HEK293 (cell line): ENCODE measurements around the gene MPHOSPH10.
A peak's percentile ranks its signal among the peaks of the same experiment; 100 is the strongest.

Experiments
- CTCF ChIA-PET: fragments of 350-600 bp; formaldehyde crosslinking; extraction: SDS; loops from one replicate; lab custom pipeline; 2021; ENCODE audit warnings: antibody characterized with exemption; lab: Yijun Ruan, JAX
- POLR2A ChIA-PET: fragments of 300-600 bp; formaldehyde crosslinking; extraction: SDS; loops from one replicate; lab custom pipeline; 2020; ENCODE audit warnings: antibody characterized with exemption, inconsistent platforms; lab: Yijun Ruan, JAX
- H3K27ac ChIP-seq: fragments of 200-500 bp; sonication (Bioruptor generic); 2 replicates; pipeline ENCODE4 v1.5.1; 2014; ENCODE audit warnings: low read depth, low read length, control low read depth, inconsistent platforms; ENCODE audit errors: extremely low read depth
- H3K36me3 ChIP-seq, 2 experiments: fragments of 200-500 bp in 1 of 2; sonication (Bioruptor generic) in 1 of 2; 1 replicate in 1 of 2; 2 replicates in 1 of 2; pipeline ENCODE4 v1.5.1; 2014 to 2017; ENCODE audit warnings: inconsistent platforms in 2 of 2, low read length in 2 of 2; ENCODE audit not compliant: control insufficient read depth in 2 of 2, insufficient read depth in 1 of 2
- H3K4me1 ChIP-seq: fragments of 200-500 bp; sonication (Bioruptor generic); 2 replicates; pipeline ENCODE4 v1.5.1; 2014; ENCODE audit warnings: mild to moderate bottlenecking, low read length, inconsistent platforms; ENCODE audit not compliant: control insufficient read depth, insufficient read depth
- H3K4me3 ChIP-seq: 2 replicates; pipeline ENCODE4 v1.5.1; 2011; ENCODE audit warnings: low read depth, mild to moderate bottlenecking, control low read depth, low read length, moderate library complexity
- H3K9me3 ChIP-seq: fragments of 200-500 bp; sonication (Bioruptor generic); 2 replicates; pipeline ENCODE4 v1.5.1; 2014; ENCODE audit warnings: low read depth, low read length, inconsistent platforms; ENCODE audit not compliant: control insufficient read depth, insufficient read depth
- GLIS2 ChIP-seq: fragments of 450-650 bp; formaldehyde crosslinking; IDR thresholded peaks from 2 replicates; pipeline ENCODE4 v1.5.1; 2016; ENCODE audit warnings: missing biosample characterization, missing genetic modification characterization
- KLF16 ChIP-seq: fragments of 450-650 bp; formaldehyde crosslinking; IDR thresholded peaks from 2 replicates; pipeline ENCODE4 v1.5.1; 2017; ENCODE audit warnings: missing biosample characterization, missing genetic modification characterization
- OSR2 ChIP-seq: fragments of 450-650 bp; formaldehyde crosslinking; IDR thresholded peaks from 2 replicates; pipeline ENCODE4 v1.5.1; 2016; ENCODE audit warnings: missing biosample characterization, missing genetic modification characterization
- ZFHX2 ChIP-seq: fragments of 450-650 bp; formaldehyde crosslinking; conservative IDR thresholded peaks from 2 replicates; pipeline ENCODE4 v1.5.1; 2016; ENCODE audit warnings: missing biosample characterization, missing genetic modification characterization
- ZNF221 ChIP-seq: fragments of 450-650 bp; formaldehyde crosslinking; IDR thresholded peaks from 2 replicates; pipeline ENCODE4 v1.5.1; 2017; ENCODE audit warnings: missing biosample characterization, missing genetic modification characterization, borderline replicate concordance
- ZNF266 ChIP-seq: fragments of 450-650 bp; formaldehyde crosslinking; IDR thresholded peaks from 2 replicates; pipeline ENCODE4 v1.5.1; 2016; ENCODE audit warnings: missing biosample characterization, missing genetic modification characterization, low read depth
- ZNF558 ChIP-seq: fragments of 450-650 bp; formaldehyde crosslinking; IDR thresholded peaks from 2 replicates; pipeline ENCODE4 v1.5.1; 2016; ENCODE audit warnings: missing biosample characterization, missing genetic modification characterization
- ZNF629 ChIP-seq: fragments of 450-650 bp; formaldehyde crosslinking; IDR thresholded peaks from 2 replicates; pipeline ENCODE4 v1.5.1; 2017; ENCODE audit warnings: missing biosample characterization, missing genetic modification characterization
- ZNF654 ChIP-seq: fragments of 450-650 bp; formaldehyde crosslinking; IDR thresholded peaks from 2 replicates; pipeline ENCODE4 v1.5.1; 2016; ENCODE audit warnings: low read depth, missing biosample characterization, missing genetic modification characterization
- ZNF776 ChIP-seq: fragments of 450-650 bp; formaldehyde crosslinking; IDR thresholded peaks from 2 replicates; pipeline ENCODE4 v1.5.0; 2017; ENCODE audit warnings: missing biosample characterization, missing genetic modification characterization, borderline replicate concordance
- TF ChIP-seq, protein P1 (sequence below): fragments of 450-650 bp; formaldehyde crosslinking; IDR thresholded peaks from 2 replicates; pipeline ENCODE4 v1.5.1; 2016; ENCODE audit warnings: missing biosample characterization, missing genetic modification characterization, borderline replicate concordance
- TF ChIP-seq, protein P2 (sequence below): fragments of 450-650 bp; formaldehyde crosslinking; IDR thresholded peaks from 2 replicates; pipeline ENCODE4 v1.5.1; 2017; ENCODE audit warnings: missing biosample characterization, missing genetic modification characterization
- TF ChIP-seq, protein P3 (sequence below): sonication (generic); formaldehyde crosslinking; IDR thresholded peaks from 2 replicates; pipeline ENCODE4 v1.8.1; 2022; ENCODE audit warnings: mild to moderate bottlenecking, moderate library complexity, missing genetic modification reagents
- TF ChIP-seq, protein P4 (sequence below): fragments of 450-650 bp; formaldehyde crosslinking; IDR thresholded peaks from 2 replicates; pipeline ENCODE4 v1.5.1; 2016; ENCODE audit warnings: missing biosample characterization, missing genetic modification characterization
- TF ChIP-seq, protein P5 (sequence below): fragments of 450-650 bp; formaldehyde crosslinking; IDR thresholded peaks from 2 replicates; pipeline ENCODE4 v1.5.1; 2016; ENCODE audit warnings: missing biosample characterization, missing genetic modification characterization
- TF ChIP-seq, protein P6 (sequence below): fragments of 450-650 bp; formaldehyde crosslinking; IDR thresholded peaks from 2 replicates; pipeline ENCODE4 v1.5.1; 2016; ENCODE audit warnings: missing biosample characterization, missing genetic modification characterization
- TF ChIP-seq, protein P7 (sequence below): fragments of 450-650 bp; formaldehyde crosslinking; IDR thresholded peaks from 2 replicates; pipeline ENCODE4 v1.5.1; 2016; ENCODE audit warnings: missing biosample characterization, missing genetic modification characterization

Gene MPHOSPH10

DNA sequence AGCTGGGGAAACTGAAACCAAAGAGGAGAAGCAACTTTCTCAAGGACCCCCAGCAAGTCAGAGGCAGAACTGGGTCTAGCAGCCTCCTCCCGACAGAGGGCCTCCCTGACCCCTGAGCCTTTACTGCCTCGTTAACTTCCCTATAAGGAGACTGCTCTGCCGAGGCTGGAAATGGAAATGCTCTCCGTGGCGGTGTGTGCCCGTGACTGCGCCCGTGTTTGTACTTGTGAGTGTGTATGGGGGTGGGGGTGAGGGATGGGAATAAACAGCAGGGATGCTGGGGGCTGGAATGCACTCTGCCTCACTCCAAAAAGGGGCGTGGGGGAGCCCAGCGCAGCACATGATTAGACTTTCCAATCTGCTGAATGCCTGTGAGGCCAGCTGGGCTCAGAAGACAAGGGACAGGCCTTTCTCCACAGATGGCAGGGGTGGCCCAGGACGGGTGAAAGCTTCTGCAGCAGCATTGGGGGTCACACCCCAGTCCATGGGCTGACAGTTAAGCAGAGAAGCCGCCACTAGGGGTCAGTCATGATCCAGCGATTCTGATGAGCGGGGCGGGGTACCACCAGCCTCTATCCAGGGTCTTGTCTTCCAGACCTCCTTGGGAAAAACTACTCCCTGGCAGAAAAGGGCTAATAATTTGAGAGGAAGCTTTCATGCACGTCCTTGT lies 26.8 kb downstream of the MPHOSPH10 start:
- H3K4me3 ChIP-seq = no peak overlapping the region
- POLR2A ChIA-PET = no interaction called here
- H3K4me1 ChIP-seq = peaks cover 4% of the 10 kb centered on the region; the same call in 1 of the 2 replicates
- CTCF ChIA-PET = interaction anchor here (0.5 to 2.2 kb wide), 23 partner anchors 10 to 606 kb away, joined by 3 to 16 read pairs (median 4); partner anchors contain the start of genes PAIP2B and ZNF638
- no peaks in the 10 kb centered on the region for H3K9me3 ChIP-seq
- no peaks in the 10 kb centered on the region for H3K36me3 ChIP-seq
- H3K27ac ChIP-seq = no peak overlapping the region
- TF ChIP-seq ZNF776 (no peak), ZNF654 (peak; percentile 75), ZNF629 (tag by site-specific recombination) (no peak), KLF16 (tag by site-specific recombination) (peak; percentile 44; the same call in 1 of the 2 replicates), ZFHX2 (peak; percentile 36; the same call in 1 of the 2 replicates), OSR2 (tag by site-specific recombination) (no peak), ZNF558 (tag by site-specific recombination) (no peak), ZNF221 (no peak), ZNF266 (tag by site-specific recombination) (no peak), GLIS2 (peak; percentile 51)
- TF ChIP-seq, protein P1, sequence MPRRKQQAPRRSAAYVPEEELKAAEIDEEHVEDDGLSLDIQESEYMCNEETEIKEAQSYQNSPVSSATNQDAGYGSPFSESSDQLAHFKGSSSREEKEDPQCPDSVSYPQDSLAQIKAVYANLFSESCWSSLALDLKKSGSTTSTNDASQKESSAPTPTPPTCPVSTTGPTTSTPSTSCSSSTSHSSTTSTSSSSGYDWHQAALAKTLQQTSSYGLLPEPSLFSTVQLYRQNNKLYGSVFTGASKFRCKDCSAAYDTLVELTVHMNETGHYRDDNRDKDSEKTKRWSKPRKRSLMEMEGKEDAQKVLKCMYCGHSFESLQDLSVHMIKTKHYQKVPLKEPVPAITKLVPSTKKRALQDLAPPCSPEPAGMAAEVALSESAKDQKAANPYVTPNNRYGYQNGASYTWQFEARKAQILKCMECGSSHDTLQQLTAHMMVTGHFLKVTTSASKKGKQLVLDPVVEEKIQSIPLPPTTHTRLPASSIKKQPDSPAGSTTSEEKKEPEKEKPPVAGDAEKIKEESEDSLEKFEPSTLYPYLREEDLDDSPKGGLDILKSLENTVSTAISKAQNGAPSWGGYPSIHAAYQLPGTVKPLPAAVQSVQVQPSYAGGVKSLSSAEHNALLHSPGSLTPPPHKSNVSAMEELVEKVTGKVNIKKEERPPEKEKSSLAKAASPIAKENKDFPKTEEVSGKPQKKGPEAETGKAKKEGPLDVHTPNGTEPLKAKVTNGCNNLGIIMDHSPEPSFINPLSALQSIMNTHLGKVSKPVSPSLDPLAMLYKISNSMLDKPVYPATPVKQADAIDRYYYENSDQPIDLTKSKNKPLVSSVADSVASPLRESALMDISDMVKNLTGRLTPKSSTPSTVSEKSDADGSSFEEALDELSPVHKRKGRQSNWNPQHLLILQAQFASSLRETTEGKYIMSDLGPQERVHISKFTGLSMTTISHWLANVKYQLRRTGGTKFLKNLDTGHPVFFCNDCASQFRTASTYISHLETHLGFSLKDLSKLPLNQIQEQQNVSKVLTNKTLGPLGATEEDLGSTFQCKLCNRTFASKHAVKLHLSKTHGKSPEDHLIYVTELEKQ (tag by site-specific recombination) = no peak
- TF ChIP-seq, protein P2, sequence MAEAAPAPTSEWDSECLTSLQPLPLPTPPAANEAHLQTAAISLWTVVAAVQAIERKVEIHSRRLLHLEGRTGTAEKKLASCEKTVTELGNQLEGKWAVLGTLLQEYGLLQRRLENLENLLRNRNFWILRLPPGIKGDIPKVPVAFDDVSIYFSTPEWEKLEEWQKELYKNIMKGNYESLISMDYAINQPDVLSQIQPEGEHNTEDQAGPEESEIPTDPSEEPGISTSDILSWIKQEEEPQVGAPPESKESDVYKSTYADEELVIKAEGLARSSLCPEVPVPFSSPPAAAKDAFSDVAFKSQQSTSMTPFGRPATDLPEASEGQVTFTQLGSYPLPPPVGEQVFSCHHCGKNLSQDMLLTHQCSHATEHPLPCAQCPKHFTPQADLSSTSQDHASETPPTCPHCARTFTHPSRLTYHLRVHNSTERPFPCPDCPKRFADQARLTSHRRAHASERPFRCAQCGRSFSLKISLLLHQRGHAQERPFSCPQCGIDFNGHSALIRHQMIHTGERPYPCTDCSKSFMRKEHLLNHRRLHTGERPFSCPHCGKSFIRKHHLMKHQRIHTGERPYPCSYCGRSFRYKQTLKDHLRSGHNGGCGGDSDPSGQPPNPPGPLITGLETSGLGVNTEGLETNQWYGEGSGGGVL (tag by site-specific recombination) = no peak
- TF ChIP-seq, protein P3, sequence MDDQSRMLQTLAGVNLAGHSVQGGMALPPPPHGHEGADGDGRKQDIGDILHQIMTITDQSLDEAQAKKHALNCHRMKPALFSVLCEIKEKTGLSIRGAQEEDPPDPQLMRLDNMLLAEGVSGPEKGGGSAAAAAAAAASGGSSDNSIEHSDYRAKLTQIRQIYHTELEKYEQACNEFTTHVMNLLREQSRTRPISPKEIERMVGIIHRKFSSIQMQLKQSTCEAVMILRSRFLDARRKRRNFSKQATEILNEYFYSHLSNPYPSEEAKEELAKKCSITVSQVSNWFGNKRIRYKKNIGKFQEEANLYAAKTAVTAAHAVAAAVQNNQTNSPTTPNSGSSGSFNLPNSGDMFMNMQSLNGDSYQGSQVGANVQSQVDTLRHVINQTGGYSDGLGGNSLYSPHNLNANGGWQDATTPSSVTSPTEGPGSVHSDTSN (CRISPR knock-in tag) = no peak
- TF ChIP-seq, protein P4, sequence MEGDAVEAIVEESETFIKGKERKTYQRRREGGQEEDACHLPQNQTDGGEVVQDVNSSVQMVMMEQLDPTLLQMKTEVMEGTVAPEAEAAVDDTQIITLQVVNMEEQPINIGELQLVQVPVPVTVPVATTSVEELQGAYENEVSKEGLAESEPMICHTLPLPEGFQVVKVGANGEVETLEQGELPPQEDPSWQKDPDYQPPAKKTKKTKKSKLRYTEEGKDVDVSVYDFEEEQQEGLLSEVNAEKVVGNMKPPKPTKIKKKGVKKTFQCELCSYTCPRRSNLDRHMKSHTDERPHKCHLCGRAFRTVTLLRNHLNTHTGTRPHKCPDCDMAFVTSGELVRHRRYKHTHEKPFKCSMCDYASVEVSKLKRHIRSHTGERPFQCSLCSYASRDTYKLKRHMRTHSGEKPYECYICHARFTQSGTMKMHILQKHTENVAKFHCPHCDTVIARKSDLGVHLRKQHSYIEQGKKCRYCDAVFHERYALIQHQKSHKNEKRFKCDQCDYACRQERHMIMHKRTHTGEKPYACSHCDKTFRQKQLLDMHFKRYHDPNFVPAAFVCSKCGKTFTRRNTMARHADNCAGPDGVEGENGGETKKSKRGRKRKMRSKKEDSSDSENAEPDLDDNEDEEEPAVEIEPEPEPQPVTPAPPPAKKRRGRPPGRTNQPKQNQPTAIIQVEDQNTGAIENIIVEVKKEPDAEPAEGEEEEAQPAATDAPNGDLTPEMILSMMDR (tag by site-specific recombination) = peak; percentile 75
- TF ChIP-seq, protein P5, sequence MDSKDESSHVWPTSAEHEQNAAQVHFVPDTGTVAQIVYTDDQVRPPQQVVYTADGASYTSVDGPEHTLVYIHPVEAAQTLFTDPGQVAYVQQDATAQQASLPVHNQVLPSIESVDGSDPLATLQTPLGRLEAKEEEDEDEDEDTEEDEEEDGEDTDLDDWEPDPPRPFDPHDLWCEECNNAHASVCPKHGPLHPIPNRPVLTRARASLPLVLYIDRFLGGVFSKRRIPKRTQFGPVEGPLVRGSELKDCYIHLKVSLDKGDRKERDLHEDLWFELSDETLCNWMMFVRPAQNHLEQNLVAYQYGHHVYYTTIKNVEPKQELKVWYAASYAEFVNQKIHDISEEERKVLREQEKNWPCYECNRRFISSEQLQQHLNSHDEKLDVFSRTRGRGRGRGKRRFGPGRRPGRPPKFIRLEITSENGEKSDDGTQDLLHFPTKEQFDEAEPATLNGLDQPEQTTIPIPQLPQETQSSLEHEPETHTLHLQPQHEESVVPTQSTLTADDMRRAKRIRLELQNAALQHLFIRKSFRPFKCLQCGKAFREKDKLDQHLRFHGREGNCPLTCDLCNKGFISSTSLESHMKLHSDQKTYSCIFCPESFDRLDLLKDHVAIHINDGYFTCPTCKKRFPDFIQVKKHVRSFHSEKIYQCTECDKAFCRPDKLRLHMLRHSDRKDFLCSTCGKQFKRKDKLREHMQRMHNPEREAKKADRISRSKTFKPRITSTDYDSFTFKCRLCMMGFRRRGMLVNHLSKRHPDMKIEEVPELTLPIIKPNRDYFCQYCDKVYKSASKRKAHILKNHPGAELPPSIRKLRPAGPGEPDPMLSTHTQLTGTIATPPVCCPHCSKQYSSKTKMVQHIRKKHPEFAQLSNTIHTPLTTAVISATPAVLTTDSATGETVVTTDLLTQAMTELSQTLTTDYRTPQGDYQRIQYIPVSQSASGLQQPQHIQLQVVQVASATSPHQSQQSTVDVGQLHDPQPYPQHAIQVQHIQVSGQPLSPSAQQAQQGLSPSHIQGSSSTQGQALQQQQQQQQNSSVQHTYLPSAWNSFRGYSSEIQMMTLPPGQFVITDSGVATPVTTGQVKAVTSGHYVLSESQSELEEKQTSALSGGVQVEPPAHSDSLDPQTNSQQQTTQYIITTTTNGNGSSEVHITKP (tag by site-specific recombination) = peak; percentile 42
- TF ChIP-seq, protein P6, sequence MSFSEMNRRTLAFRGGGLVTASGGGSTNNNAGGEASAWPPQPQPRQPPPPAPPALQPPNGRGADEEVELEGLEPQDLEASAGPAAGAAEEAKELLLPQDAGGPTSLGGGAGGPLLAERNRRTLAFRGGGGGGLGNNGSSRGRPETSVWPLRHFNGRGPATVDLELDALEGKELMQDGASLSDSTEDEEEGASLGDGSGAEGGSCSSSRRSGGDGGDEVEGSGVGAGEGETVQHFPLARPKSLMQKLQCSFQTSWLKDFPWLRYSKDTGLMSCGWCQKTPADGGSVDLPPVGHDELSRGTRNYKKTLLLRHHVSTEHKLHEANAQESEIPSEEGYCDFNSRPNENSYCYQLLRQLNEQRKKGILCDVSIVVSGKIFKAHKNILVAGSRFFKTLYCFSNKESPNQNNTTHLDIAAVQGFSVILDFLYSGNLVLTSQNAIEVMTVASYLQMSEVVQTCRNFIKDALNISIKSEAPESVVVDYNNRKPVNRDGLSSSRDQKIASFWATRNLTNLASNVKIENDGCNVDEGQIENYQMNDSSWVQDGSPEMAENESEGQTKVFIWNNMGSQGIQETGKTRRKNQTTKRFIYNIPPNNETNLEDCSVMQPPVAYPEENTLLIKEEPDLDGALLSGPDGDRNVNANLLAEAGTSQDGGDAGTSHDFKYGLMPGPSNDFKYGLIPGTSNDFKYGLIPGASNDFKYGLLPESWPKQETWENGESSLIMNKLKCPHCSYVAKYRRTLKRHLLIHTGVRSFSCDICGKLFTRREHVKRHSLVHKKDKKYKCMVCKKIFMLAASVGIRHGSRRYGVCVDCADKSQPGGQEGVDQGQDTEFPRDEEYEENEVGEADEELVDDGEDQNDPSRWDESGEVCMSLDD = peak; percentile 34; the same call in 1 of the 2 replicates
- TF ChIP-seq, protein P7, sequence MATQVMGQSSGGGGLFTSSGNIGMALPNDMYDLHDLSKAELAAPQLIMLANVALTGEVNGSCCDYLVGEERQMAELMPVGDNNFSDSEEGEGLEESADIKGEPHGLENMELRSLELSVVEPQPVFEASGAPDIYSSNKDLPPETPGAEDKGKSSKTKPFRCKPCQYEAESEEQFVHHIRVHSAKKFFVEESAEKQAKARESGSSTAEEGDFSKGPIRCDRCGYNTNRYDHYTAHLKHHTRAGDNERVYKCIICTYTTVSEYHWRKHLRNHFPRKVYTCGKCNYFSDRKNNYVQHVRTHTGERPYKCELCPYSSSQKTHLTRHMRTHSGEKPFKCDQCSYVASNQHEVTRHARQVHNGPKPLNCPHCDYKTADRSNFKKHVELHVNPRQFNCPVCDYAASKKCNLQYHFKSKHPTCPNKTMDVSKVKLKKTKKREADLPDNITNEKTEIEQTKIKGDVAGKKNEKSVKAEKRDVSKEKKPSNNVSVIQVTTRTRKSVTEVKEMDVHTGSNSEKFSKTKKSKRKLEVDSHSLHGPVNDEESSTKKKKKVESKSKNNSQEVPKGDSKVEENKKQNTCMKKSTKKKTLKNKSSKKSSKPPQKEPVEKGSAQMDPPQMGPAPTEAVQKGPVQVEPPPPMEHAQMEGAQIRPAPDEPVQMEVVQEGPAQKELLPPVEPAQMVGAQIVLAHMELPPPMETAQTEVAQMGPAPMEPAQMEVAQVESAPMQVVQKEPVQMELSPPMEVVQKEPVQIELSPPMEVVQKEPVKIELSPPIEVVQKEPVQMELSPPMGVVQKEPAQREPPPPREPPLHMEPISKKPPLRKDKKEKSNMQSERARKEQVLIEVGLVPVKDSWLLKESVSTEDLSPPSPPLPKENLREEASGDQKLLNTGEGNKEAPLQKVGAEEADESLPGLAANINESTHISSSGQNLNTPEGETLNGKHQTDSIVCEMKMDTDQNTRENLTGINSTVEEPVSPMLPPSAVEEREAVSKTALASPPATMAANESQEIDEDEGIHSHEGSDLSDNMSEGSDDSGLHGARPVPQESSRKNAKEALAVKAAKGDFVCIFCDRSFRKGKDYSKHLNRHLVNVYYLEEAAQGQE (tag by site-specific recombination) = peak; percentile 80
